Measurements from ENCODE around the gene FHOD3.
"Not testable (repeated sequence)": the region's sequence is repeated elsewhere in the genome, so short reads cannot be mapped to it uniquely, and the experiment has no call there.

FHOD3 gene

GRCh38 chr18:36798738-36799473, 501.4 kb downstream of the FHOD3 start:
- no peak for DNase-seq (ENCODE audit: low read depth)

DNA sequence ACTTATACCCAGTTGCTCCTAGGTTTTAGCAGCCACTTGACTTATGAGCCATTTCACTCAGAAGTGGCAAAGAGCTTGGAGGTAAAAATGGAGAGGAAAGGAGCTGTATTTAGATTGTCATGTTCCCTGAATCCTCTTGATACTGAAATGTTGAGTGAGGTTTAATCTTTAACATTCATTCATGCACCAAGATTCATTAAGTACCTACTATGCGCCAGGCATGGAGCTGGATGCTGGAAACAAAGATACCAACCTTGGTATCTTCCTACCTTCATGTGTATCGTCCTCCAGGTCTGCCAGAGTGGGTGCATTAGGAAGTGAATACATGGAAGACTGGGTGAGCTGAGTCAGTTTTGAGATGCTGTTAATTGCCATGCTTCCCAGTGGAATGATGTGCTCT, 507.6 kb downstream of the FHOD3 start:
- DNase-seq (ENCODE audit: low read depth): no peak

DNA sequence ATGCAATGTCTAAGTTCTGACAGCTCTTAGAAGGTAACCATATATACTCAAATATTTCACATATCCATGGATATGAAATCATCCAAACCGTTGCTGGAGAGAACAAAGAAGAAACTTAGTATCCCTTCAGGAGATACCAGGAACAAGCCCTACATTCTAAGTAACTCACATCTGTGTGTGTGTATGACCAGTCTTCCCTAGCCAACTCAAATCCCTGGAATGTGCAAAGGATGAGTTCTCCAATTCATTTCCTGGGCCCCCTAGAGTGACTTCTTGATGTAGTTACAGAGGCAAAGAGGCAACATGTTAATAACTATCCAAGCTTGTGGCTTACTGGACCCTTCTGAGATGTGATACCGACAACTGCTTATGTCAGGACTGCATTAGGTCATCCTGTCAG, 511.2 kb downstream of the FHOD3 start:
- peak; percentile 43 for DNase-seq (ENCODE audit: low read depth)

- DNase-seq (ENCODE audit: low read depth): peak; percentile 66
Observed at GRCh38 chr18:36809590-36810381, 512.3 kb downstream of the FHOD3 start.

DNA sequence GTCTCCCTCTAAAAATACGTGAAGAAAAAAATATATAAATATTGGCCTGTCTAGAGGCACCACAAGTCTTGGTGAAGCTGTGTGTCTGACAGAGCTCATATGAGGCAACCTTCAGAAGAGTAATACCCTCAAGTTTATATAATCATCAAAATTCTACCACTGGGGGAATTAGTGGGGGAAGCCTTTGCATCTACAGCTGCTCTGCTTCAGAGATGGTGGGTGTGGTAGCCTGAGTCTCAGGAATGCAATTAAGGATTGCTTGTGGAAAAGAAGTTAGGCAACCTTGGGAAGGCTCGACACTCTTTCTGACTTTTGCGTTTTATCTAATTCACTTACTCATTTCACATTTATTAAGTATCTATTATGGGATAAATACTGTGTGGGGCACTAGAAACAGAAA, 513.9 kb downstream of the FHOD3 start:
- peak; percentile 38 for DNase-seq (ENCODE audit: low read depth)

DNA sequence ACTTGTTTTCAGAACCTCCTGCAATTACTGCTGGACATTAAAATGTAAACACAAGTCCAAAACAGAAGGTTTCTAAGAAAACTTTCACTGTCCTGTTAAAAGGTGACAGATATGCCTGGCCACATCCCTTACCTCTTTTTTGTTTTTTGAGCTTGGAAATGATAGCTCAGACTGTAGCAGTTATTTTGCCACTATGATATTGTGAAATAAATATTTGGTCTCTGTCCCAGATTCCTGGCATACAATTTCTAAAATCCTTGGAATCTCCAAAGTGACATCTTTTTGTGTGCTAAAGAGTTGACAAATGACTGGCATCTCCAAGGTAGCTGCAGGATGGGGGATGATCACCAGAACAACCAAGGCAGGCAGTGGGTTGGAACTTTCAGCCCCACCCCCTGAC, 514.4 kb downstream of the FHOD3 start:
- peak; percentile 21 for DNase-seq (ENCODE audit: low read depth)

DNA sequence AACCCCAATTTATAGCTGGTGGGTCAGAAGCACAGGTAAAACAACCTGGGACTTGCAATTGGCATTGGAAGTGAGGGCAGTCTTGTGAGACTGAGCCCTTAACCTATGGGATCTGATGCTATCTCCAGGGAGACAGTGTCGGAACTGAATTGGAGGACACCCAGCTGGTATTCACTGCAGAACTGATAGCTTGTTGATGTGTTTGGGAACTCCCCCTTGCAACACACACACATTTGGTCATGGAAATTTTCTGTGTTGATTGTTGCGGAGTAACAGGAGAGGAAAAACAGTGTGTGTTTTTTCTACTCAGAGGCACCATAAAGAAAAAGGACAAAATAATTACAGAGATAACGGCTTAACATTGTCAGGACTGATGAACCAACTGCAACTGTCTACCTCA, 515.2 kb downstream of the FHOD3 start:
- DNase-seq (ENCODE audit: low read depth): peak; percentile 61

DNA sequence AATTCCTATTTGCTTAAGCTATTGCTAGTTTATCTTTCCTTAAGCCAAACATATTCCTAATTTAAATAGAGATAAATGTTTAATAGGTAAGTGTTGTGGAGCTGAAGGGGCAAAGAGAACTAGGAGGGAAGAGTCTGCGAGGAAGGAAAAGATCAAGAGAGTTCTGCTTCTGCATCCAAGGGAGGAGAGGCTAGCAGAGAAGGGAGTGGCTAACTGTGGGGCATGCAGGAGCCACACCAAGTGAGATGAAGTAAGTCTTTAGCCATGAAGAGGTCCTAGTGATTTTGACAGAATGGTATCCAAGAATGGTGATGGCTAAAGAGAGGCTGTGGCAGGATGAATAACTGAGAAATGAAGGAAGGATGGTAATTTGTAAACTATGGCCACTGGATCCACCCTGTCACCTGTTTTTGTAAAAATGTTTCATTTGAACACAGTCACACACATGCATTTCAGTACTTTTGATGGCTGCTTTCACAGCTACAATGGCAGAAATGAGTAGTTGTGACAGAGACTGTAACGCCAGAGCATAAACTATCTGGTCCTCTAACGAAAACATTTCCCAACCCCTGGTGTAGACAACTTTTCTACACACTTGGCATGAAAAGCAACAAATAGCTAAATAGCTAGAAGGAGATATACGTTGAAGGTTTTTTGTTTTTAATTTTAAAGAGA, 515.7 kb downstream of the FHOD3 start:
- no peak for DNase-seq (ENCODE audit: low read depth)

DNA sequence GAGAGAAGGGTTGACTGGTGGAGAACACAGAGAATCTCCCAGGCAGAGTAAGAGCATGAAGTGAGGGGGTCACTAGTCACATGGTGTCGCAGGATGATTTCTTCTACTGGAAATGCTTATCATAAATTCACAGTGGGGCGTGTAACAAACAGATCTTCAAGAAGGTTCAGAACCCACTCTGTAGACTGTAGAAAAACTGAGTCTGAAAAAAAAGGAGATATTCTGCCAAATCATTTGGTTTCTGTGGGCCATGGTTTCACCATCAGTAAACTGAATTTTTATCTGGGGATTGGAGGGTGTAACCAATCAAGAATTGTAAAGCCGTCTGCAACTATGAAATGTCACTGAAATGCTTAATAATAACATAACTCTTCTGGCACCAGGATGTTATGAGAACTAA, 516.3 kb downstream of the FHOD3 start:
- DNase-seq (ENCODE audit: low read depth): no peak

DNA sequence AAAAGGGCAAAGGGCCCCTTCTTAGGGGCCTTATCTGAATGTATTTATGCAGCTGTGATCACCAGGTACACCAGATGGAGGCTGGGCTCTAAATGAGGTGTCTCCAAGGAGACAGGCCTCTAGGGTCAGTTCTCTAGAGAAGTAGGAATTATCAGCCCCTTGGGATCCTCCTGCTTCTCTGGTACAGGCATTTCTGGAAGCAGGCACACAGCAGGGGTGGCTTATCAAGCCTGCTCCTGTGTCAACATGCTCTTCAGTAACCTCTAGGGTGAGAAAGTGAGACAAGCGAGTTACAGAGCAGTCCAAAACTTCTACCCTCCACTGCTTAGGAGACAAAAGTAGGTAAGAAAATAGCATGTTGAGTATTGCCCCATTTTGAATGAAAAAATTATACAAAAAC, 517.5 kb downstream of the FHOD3 start:
- DNase-seq (ENCODE audit: low read depth): no peak

DNA sequence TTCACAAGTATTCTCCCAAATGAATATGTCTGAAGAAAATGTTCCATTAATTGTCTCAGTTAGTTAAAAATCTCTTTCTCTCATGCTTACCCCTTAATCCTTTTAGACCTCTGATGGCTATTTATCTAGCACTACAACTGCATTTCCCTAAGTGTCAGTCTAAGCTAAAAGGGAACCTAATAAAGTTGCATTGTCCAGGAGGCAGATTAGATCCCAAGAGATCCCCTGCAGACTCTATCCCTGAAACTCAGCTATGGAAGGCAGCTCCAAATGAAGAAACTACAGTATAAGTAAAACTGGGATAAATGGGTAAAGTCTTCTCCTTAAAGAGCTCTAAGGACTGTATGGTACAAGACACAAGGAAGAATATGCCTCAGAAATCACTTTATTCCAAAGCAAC, 518.6 kb downstream of the FHOD3 start:
- not testable (repeated sequence) for DNase-seq (ENCODE audit: low read depth)

DNA sequence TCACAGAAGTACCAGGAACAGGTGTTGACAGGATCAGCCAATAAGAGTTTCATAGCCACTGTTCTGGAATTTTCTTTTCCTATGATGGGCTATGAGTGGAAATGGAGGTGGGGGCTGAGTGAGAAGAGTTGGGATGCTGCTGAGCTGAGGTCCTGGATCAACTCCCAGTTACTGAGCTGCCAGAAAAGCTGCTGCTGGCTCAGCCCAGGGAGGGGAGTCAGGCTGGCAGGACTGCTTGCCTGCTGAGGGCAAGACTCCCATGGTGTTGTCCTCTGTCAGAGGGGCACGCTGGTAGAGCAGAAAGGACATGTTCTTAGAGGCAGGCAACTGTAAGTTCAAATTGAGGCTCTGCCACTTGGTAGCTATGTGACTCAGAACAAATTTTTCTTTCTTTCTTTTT, 519.5 kb downstream of the FHOD3 start:
- DNase-seq (ENCODE audit: low read depth): no peak

- no peak for DNase-seq (ENCODE audit: low read depth)
Observed at GRCh38 chr18:36818652-36819051, 521.1 kb downstream of the FHOD3 start.

GRCh38 chr18:36819621-36820020, 522.1 kb downstream of the FHOD3 start:
- DNase-seq (ENCODE audit: low read depth): no peak

DNA sequence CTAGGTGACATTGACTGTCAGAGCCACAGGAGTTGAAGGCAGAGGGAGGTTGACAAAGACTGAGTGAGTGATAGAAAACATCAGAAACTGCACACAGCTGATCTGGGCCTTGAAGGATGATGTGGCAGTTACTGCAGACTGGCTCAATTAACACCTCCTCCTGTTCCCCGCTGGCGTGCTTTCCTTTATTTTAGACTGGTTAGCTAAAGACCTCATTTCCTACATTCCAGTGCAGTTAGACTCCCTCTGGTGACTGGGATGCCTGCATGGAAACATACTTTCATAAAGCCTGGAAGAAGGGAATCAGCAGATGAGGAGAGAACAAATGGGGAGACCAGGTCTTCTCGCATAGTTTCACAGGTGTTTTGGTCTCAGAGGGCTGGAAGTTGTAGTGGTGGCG, 524.2 kb downstream of the FHOD3 start:
- DNase-seq (ENCODE audit: low read depth): no peak

- no peak for DNase-seq (ENCODE audit: low read depth)
Observed at GRCh38 chr18:36825526-36825925, 528.0 kb downstream of the FHOD3 start.

DNA sequence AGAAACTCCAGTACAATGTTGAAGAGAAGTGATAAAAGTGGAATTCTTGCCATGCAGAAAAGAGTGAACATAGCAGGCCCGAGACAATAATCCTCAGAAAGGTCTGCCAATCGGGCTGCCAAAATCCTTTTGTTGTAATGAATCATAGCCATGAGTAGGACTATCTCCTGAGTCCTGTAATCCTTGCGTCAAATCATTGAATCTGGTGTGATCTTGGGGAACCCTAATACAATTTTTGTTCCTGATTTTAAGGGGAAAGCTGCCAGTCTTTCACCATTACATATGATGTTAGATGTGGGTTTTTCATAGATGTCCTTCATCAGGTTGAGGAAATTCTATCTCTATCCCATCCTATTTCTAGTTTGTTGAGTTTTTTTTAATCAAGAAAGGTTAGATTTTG, 529.0 kb downstream of the FHOD3 start:
- DNase-seq (ENCODE audit: low read depth): no peak

DNA sequence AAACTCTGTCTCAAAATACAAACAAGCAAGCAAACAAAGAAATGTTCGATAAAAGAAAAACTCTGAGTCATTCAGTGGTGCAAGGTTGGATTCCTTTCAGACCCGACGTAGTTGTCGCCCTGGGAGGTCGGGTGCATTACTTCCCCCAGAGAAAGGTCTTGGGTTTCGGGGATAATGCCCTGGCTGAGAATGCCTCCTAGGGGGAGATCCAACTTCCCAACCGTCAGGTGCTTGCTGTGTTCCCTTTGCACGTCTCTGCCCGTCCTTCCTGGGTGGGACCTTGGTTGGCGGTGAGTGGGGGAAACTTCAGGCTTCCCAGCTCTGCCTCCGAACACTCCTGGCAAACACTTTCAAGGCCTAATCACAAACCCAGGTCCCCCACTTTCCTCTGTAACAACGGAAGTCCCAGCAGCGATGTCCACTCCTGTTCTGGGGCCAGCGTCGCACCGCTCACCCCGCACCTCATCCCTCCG, 530.7 kb downstream of the FHOD3 start:
- DNase-seq (ENCODE audit: low read depth): peak; percentile 82

GRCh38 chr18:36828630-36829361, 531.3 kb downstream of the FHOD3 start, which contains the start of the genes KIAA1328 and TPGS2:
Gene KIAA1328, plus strand, starts transcription at chr18:36829127. Its CDS starts 12 bp downstream, at chr18:36829139.
Gene TPGS2, minus strand, starts transcription at chr18:36829002. Its CDS starts 235 bp downstream, at chr18:36828767.
- DNase-seq (ENCODE audit: low read depth): peak; percentile 88
